GM19328 (cell line): ENCODE results near the gene FZD10.

ENCODE experiments used
- ATAC-seq: cut with Tn5 transposase; IDR thresholded peaks from one replicate; pipeline ENCODE4 v1.9.1; 2021; ENCODE audit warnings: mild to moderate bottlenecking, moderate library complexity; ENCODE audit not compliant: unreplicated experiment

The FZD10 gene

DNA sequence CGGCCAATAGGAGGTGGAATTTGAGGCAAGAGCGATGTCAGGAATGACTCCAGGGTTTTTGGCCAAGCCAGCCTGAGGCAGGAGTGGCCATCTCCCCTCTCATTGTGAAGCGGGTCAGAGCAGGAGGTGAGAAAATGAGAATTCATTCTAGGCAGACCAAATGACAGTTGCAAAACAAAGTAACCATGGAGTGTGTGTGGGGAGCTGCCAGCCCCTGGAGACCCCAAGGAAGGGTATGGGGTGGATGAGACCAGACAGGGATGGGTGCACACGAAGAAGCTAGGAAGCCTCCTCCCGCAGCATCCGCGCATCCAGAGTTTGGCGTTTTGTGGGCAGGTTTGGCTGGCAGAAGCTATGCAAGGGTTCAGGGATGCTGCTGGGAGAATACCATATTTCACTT lies 38.8 kb downstream of the FZD10 start:
- ATAC-seq, result no peak

DNA sequence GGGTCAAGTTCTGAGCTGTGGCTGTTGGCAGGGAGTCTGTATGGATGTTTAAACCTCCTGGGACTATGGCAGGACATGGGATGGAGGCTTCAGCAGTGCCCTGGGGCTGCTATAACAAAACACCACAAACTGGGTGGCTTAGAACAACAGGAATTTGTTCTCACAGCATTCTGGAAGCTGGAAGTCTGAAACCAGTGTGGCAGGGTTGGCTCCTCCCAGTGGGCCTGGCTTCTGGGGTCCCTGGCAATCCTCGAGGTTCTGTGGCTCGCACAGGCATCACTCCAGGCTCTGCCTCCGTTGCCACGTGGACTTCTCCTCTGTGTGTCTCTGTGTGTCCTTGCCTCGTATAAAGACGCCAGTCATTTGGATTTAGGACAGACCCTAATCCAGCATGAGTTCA lies 39.9 kb downstream of the FZD10 start:
- ATAC-seq, result no peak

DNA sequence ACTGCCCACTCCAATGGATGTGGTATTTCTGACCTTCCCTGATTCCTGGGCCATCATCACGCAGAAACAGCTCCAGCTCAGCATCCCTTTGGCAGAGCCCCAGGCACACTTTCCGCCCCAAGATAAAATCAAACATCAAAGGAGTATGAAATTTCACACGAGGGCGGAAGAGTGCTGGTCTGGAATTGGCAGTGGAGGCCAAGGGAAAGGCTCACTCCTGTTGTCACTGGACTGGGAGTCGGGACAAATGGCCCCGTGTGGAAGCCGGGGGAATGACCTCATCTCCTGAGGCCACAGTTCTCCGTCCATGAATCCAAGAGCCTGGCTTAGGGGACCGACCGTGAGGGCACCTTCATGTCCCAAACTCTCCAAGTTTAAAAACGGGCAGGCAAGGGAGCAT lies 40.9 kb downstream of the FZD10 start:
- ATAC-seq, result no peak

DNA sequence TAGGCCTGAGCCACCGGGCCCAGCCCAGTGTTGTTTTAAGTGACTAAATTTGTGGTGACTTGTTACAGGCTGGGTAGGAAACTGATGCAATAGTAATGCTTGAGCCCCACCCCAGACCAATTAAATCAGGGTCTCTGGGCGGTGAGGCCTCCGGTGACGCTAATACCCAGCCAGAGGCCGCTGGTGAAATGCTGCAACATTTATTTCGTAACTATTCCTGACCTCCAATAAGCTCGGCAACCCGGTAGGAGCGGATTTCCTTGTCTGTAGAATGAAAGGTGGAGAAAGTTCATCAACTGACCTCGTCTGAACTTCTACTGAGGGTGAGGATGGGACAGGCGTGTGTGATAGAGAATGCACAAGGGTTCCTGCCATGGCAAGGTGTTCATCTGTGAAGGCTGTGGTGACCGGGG lies 42.3 kb downstream of the FZD10 start:
- no peak for ATAC-seq

DNA sequence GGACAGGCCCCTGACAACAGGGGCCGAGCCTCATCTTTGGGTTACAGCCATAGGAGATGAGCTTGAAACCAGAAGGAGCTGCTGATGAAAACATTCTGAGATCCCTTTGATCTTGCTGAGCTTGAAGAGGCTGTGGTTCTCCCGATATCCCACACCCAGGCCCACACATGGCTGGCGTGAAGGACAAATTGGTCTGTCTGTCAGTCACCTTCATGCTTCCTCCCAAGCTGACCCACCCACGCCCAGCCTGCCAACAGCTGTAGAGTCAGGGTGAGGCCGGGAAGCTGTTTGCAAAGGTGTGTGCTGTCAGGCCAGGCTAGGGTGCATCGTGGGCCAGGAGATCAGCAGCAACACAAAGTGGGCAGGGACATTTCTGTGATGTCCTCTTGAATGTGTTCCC lies 43.2 kb downstream of the FZD10 start:
- no peak for ATAC-seq

DNA sequence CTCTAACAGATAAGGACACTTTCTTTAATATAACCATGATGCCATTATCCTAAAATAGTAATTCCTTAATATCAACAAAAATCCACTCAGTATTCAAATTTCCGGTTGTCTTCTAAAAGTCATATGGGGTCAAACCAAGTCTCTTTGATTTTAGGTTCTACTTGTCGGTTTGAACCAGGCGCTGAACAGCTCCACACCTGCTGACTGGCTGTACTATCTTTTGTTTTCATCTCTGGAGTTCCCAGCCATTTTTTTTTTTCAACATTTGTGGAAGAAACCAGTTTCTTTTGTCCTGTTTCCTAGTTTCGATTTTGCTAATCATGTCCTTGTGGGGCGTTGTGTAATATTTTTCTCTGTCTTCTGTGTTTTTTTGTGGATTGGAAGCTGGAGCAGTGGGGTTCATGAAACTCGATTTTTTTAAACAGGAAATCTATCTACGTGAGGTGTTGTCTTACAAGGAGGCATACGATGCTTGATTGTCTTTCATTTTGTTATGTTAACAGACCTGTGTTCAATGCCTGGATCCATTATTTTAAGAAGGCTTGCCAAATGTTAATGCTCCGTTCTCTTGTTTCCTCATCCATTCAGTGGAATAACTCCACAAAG lies 50.2 kb downstream of the FZD10 start:
- ATAC-seq, result no peak

DNA sequence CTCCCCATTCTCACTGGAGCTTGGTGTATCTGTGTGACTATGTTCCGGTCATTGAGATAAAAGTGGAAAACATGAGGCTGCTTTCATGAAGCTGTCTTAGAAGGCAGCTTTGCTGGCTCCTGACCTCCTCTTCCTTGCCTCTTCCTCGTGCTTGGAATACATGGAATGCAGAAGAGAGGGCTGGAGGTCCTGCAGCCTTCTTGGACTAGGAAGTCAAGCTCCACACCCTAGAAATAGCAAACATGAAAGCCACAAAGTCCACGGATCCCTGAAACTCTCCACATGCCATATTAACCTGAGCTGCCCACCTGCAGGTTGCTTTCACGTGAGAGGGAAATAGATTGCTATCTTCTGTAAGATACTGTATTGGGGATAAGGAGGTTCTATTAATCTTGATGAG lies 51.0 kb downstream of the FZD10 start:
- ATAC-seq, result no peak

DNA sequence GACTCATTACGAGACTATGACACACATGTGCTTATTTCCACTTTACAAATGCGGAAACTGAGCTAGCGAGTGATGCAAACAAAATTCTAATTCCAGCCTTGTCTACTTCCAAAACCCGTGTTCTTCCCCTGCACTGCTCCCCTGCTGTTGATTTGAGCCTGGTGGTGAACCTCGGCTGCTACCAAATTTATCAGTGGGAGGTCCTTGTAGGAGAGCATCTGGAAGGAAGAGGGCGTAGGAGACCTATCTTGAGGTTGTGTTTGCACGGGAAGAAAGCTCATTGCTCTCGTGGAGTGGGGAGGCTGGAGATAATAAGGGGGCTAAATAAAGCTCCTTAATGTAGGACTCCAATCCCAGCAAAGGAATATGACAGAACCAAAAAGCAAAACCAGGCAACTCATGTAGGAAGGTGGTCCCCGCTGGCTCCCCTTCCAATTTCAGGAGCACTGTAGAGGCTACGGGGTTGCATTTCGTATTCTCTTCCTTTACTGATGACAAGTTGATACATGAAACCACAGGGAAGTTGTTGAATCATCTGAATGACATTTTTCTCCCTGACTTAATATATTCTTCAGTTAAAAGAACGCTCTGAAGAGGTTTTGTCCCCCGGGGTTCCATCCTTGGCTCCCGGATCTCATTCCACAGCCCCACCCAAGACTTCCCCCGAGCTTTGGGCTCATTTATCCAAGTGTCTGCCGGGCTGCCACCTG lies 52.6 kb downstream of the FZD10 start:
- ATAC-seq, result no peak
